Mucosa of stomach (tissue), 1 donor: ENCODE results near the gene PYM1.
"Not testable (repeated sequence)": the region's sequence is repeated elsewhere in the genome, so short reads cannot be mapped to it uniquely, and the experiment has no call there.

Source experiments
- H3K27me3 ChIP-seq: one replicate; pipeline ENCODE4 v1.7.0; 2013; ENCODE audit warnings: mild to moderate bottlenecking, low read length; ENCODE audit not compliant: control insufficient read depth, insufficient read depth
- H3K36me3 ChIP-seq: one replicate; pipeline ENCODE4 v1.7.0; 2013; ENCODE audit warnings: low read length; ENCODE audit not compliant: control insufficient read depth, insufficient read depth
- H3K4me1 ChIP-seq: one replicate; pipeline ENCODE4 v1.7.0; 2013; ENCODE audit warnings: mild to moderate bottlenecking, low read length; ENCODE audit not compliant: control insufficient read depth, insufficient read depth
- H3K4me3 ChIP-seq: one replicate; pipeline ENCODE4 v1.7.0; 2013; ENCODE audit warnings: low read length
- H3K9ac ChIP-seq: one replicate; pipeline ENCODE4 v1.7.0; 2013; ENCODE audit warnings: mild to moderate bottlenecking, low read length, moderate library complexity
- H3K9me3 ChIP-seq: one replicate; pipeline ENCODE4 v1.7.0; 2013; ENCODE audit warnings: mild to moderate bottlenecking, low read length, moderate library complexity; ENCODE audit not compliant: control insufficient read depth
- donor health status: Pancreatic carcinoma.

PYM1 gene

DNA sequence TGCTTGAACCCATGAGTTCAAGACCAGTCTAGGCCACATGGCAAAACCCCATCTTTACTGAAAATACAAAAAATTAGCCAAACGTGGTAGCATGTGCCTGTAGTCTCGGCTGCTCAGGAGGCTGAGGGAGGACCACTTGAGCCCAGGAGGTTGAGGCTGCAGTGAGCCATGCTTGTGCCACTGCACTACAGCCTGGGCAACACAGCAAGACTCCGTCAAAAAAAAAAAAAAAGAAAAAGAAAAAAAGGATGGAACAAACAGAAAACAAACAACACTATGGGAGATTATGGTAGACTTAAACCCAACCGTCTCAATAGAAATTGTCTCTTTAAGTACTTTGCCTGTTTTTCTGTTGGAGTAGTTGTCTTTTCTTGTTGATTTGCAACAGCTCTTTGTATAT is 36.4 kb downstream of the PYM1 start:
- H3K9me3 ChIP-seq: no peaks in the 10 kb centered on the region
- H3K4me3 ChIP-seq: no peak overlapping the region
- H3K4me1 ChIP-seq: no peaks in the 10 kb centered on the region
- no peaks in the 10 kb centered on the region for H3K36me3 ChIP-seq
- no peaks in the 10 kb centered on the region for H3K27me3 ChIP-seq
- H3K9ac ChIP-seq: no peak overlapping the region

GRCh38 chr12:55885113-55885512 is 42.6 kb downstream of the PYM1 start:
- H3K4me3 ChIP-seq: no peak overlapping the region
- H3K4me1 ChIP-seq: no peaks in the 10 kb centered on the region
- no peaks in the 10 kb centered on the region for H3K27me3 ChIP-seq
- H3K9me3 ChIP-seq: no peaks in the 10 kb centered on the region
- no peak overlapping the region for H3K9ac ChIP-seq
- H3K36me3 ChIP-seq: no peaks in the 10 kb centered on the region

DNA sequence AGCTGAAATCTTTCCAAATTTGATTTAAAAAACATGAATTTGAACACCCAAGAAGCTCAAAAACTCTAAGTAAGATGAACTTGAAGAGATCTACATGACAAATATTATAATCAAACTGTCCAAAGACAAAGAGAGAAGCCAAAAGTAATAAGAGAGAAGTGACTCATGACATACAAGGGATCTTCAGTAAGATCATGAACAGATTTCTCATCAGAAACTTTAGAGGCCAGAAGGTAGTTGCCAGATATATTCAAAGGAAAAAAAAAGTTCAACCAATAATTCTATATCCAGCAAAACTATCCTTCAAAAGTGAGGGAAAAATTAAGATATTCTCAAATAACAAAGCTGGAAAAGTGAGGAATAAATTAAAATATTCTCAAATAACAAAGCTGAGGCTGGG is 49.9 kb downstream of the PYM1 start:
- no peaks in the 10 kb centered on the region for H3K9me3 ChIP-seq
- H3K4me3 ChIP-seq: no peak overlapping the region
- H3K36me3 ChIP-seq: no peaks in the 10 kb centered on the region
- no peaks in the 10 kb centered on the region for H3K4me1 ChIP-seq
- H3K27me3 ChIP-seq: no peaks in the 10 kb centered on the region
- H3K9ac ChIP-seq: no peak overlapping the region

GRCh38 chr12:55875704-55876467 is 51.8 kb downstream of the PYM1 start:
- Histone ChIP-seq H3K4me1 (no peaks in the 10 kb centered on the region), H3K9ac (no peak overlapping the region), H3K9me3 (no peaks in the 10 kb centered on the region), H3K36me3 (no peaks in the 10 kb centered on the region), H3K27me3 (no peaks in the 10 kb centered on the region), H3K4me3 (no peak overlapping the region)

DNA sequence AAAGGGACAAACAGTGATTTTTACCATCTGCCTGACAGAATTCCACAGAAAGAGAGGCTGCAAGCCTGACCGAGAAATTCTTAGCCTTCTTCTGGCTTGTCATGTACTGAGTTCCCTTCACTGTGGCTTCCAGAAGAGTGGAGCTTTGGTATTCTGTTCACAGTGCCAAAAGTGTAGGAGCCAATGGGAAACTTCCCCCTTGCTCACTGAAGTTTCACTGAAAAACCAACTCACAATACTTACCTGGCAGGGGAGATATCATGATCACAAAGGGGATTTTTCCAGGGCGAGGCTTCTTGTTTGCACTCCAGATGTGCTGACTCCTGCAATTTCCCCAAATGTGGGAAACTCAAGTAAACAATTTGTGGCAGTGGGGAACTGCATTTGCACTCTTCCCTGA is 53.3 kb downstream of the PYM1 start:
- Histone ChIP-seq H3K4me3 (no peak overlapping the region), H3K9me3 (no peaks in the 10 kb centered on the region), H3K4me1 (no peaks in the 10 kb centered on the region), H3K9ac (no peak overlapping the region), H3K36me3 (no peaks in the 10 kb centered on the region), H3K27me3 (no peaks in the 10 kb centered on the region)

DNA sequence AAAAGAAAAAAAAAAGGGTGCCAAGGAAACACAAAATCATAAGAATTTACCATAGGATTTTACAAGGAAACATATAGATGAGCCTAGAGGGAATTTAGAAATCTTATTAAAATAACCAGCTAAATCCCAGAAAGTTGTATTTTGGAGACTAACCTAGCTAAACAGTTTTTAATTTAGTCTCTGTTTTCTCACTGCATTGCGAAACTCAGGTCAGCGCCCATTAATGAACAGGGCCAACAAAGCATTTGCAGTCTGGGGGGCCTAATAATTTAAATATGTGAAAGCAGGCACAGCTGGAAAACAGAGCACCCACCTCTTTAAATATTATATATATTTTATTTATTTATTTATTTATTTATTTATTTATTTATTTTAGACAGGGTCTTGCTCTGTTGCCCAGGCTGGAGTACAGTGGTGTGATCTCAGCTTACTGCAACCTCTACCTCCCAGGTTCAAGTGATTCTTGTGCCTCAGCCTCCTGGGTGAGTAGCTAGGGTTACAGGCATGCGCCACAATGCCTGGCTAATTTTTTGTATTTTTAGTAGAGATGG is 61.2 kb downstream of the PYM1 start:
- H3K9ac ChIP-seq, H3K27me3 ChIP-seq, H3K4me3 ChIP-seq, H3K36me3 ChIP-seq, H3K9me3 ChIP-seq, H3K4me1 ChIP-seq: not testable (repeated sequence)

DNA sequence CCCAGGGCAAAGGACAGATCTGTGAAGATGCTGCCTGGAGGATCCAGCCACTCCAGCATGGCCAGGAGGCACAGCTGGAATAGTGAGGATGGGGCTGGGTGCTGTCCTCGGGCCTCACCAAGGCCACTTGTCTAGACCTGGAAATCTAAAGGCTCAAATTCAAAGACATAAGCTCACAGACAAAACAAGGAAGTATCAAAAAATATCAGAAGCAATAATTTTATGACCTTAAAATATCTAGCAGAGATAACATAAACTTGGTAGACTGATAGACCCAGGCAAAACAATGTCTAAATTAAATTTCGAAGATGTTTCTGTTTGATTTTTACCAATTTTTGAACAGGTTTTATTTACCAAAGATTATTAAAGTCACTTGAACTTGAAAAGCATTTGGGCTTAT is 62.4 kb downstream of the PYM1 start:
- Histone ChIP-seq H3K36me3 (no peaks in the 10 kb centered on the region), H3K9me3 (no peaks in the 10 kb centered on the region), H3K4me1 (no peaks in the 10 kb centered on the region), H3K27me3 (no peaks in the 10 kb centered on the region), H3K9ac (no peak overlapping the region), H3K4me3 (no peak overlapping the region)

GRCh38 chr12:55862931-55863330 is 64.8 kb downstream of the PYM1 start:
- H3K27me3 ChIP-seq, H3K9me3 ChIP-seq, H3K4me3 ChIP-seq, H3K9ac ChIP-seq, H3K36me3 ChIP-seq, H3K4me1 ChIP-seq: not testable (repeated sequence)

DNA sequence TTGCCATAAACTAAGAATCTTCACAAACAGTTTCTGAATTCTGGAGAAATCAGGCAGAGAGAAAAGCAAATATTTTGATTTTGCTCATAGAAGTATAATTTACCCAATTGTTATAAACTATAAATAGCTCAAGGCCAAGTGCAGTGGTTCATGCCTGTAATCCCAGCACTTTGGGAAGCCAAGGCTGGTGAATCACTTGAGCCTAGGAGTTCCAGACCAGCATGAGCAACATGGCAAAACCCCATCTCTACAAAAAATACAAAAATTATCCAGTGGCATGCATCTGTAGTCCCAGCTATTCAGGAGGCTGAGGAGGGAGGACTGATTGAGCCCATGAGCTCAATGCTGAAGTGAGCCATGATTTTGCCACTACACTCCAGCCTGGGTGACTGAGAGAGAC is 65.4 kb downstream of the PYM1 start:
- no peaks in the 10 kb centered on the region for H3K36me3 ChIP-seq
- H3K9me3 ChIP-seq: no peaks in the 10 kb centered on the region
- H3K4me1 ChIP-seq: no peaks in the 10 kb centered on the region
- H3K27me3 ChIP-seq: no peaks in the 10 kb centered on the region
- H3K4me3 ChIP-seq: no peak overlapping the region
- no peak overlapping the region for H3K9ac ChIP-seq

- Histone ChIP-seq H3K4me1 (no peaks in the 10 kb centered on the region), H3K9me3 (no peaks in the 10 kb centered on the region), H3K36me3 (no peaks in the 10 kb centered on the region), H3K27me3 (no peaks in the 10 kb centered on the region), H3K4me3 (no peak overlapping the region), H3K9ac (no peak overlapping the region)
Observed at GRCh38 chr12:55861871-55862270, 65.8 kb downstream of the PYM1 start.

DNA sequence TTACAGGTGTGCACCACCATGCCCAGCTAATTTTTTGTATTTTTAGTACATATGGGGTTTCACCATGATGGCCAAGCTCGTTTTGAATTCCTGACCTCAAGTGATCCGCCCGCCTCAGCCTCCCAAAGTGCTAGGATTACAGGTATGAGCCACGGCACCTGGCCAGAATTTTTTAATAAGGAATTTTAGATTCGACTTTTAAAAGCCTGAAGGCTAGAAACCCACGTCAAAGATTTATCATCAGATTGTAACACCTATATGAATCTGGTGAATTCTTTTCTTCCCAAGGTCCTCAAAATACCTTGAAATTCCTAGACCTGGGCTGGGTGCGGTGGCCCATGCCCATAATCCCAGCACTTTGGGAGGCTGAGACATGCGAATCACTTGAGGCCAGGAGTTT is 66.3 kb downstream of the PYM1 start:
- Histone ChIP-seq H3K4me3 (no peak overlapping the region), H3K9me3 (no peaks in the 10 kb centered on the region), H3K4me1 (no peaks in the 10 kb centered on the region), H3K9ac (no peak overlapping the region), H3K27me3 (no peaks in the 10 kb centered on the region), H3K36me3 (no peaks in the 10 kb centered on the region)

DNA sequence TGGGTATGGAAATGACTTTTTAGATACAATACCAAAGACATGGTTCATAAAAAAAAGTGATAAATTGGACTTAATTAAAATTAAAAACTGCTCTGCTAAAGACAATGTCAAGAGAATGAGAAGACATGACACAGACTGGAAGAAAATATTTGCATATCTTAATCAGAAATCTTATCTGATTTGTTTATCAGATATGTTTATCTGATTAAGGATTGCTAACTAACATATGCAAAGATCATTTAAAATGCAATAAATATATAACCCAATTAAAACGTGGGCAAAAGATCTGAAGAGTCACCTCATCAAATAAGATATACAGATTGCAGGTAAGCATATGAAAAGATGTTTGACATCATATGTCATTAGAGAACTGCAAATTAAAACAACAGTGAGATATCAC is 75.0 kb downstream of the PYM1 start:
- H3K9me3 ChIP-seq: no peaks in the 10 kb centered on the region
- no peak overlapping the region for H3K9ac ChIP-seq
- no peaks in the 10 kb centered on the region for H3K36me3 ChIP-seq
- no peaks in the 10 kb centered on the region for H3K4me1 ChIP-seq
- no peaks in the 10 kb centered on the region for H3K27me3 ChIP-seq
- no peak overlapping the region for H3K4me3 ChIP-seq
